ENCODE data around the gene SBF2.

Gene SBF2

GRCh38 chr11:10317151-10317755 lies 23.2 kb upstream of the SBF2 start:
- DNase-seq, result peak in 2 of 14 donors; percentile 9 to 15

GRCh38 chr11:10315083-10315482 lies 21.1 kb upstream of the SBF2 start:
- DNase-seq, result no peak

- DNase-seq, result no peak
These were observed 20.4 kb upstream of the SBF2 start for GRCh38 chr11:10314199-10315072.

DNA sequence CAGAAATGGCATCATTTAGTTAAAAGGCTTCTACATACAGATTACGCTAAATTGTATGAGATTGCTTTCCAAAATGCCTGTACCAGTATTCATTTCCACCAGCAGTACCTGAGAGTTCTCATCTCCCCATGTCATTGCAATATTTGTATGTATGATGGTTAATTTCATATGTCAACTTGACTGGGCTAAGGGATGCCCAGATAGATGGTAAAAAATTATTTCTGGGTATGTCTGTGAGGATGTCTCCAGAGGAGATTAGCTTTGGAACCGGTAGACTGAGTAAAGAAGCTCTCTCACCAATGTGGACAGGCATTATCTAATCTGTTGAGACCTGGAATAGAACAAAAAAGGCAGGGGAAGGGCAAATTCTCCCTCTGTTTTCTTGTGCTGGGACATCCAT lies 17.8 kb upstream of the SBF2 start:
- no peak for DNase-seq

DNA sequence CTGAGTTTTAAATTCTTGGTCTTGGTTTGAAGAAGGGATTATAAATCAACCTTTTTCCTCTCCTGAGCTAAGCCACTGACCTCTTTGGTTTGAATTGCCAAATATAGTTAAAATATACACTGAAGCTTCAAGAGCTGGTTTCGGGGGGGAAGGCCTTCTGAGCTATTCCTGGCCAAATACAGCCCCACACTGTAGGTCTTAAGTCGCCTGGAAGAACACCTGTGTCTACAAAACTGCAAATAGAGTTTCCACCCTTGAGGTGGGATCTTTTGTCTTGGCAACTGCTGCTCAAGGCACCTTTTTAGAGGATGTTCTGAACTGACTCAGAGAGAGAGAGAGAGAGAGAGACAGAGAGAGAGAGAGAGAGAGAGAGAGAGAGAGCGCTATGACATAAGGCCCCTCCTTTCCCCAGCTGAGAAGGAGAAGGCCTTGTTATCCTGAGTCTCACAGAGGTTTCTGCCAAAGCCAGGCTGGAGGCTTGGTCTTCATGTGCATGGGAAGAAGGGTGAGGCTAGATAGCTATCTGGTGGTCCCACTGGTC lies 16.4 kb upstream of the SBF2 start:
- DNase-seq, result no peak

DNA sequence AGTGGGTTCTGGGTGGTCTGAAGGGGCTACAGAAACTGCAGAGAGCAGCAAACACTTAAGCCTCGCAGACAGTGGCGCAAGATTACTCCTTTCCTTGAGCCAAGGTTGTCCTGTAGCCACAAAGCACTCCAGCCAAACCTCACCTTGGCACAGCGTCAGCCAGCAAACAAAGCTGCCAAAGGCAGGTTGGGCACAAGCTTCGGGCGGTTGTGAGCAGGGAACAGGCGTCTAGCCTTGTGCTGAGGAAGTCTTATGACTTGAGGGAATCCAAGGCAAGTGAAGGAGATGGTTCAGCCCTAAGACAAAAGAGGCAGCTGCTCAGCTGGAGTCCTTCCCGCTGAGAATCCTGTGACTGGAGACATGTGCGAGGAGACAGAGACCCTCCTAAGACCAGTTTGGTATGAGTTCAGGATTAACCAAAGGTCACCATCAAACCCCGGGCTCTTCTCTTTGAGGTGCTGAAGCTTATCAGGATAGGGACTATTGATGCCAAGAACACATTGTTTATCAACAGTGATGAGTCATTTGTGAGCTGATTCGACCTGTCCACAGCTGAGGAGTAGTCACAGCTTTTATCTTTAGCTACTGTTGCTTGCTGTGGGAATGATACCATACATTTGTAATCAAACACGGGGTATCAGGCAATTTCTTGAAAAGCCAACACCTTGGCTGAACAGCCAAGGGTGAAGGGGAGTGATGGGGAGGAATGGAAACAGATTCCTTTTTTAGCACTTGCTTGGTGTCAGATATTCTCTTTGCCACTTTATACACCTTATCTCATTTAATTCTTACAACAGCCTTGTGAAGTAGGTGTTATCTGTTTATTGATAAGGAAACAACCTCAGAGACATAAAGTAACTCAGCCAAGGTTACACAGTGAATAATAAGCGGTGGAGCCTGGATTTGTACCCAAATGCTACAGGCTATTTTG lies 15.4 kb upstream of the SBF2 start:
- DNase-seq, result peak in 10 of 14 donors; percentile 33 to 82 (median 52)

- no peak for DNase-seq
These were observed 14.4 kb upstream of the SBF2 start for GRCh38 chr11:10308201-10308954.

DNA sequence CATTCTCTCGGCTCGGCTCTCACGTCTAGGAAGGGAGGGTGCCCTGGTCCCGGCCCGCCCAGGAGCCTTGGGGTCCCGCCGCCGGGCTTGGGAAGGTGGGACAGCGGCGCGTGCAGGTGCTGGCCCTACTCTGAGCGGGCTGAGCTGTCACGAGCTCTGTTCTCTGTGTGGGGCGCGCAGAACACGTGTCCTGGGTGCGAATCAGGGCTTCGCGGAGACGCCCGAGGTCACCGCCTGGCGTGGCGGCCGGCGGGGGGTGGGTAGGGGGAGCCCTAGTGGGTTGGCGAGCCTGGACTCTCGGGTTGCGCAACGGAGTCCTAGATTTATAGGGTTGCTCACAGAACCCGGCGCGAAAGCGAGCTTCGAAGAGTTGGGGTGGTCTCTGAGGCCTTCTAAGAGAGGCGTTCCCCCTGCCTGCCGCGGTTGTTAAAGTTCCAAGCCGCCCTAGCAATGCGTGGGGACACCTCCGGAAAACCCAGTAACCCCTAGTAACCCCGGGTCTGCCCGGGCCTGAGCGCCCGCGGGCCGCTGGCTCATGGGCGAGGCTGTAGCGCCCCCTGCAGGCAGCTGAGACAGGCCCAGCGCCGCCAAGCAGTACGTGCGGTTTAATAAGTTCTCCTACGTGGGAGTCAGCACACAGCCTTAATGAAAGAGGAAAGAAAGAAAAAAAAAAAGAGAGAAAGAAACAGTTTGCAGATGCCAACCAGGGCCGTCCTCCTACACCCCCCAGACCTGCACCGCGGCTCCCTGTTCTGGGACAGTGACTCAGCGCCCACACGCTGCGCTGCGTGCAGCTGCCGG lies 13.6 kb upstream of the SBF2 start:
- DNase-seq, result peak in 12 of 14 donors; percentile 18 to 91 (median 78)

- no peak for DNase-seq
These were observed 13.0 kb upstream of the SBF2 start for GRCh38 chr11:10307022-10307399.

GRCh38 chr11:10305964-10306918 lies 12.2 kb upstream of the SBF2 start:
- DNase-seq, result peak in 2 of 14 donors; percentile 33 to 34

- peak in 1 of 14 donors; percentile 34 for DNase-seq
These were observed 11.4 kb upstream of the SBF2 start for GRCh38 chr11:10305262-10305963.

DNA sequence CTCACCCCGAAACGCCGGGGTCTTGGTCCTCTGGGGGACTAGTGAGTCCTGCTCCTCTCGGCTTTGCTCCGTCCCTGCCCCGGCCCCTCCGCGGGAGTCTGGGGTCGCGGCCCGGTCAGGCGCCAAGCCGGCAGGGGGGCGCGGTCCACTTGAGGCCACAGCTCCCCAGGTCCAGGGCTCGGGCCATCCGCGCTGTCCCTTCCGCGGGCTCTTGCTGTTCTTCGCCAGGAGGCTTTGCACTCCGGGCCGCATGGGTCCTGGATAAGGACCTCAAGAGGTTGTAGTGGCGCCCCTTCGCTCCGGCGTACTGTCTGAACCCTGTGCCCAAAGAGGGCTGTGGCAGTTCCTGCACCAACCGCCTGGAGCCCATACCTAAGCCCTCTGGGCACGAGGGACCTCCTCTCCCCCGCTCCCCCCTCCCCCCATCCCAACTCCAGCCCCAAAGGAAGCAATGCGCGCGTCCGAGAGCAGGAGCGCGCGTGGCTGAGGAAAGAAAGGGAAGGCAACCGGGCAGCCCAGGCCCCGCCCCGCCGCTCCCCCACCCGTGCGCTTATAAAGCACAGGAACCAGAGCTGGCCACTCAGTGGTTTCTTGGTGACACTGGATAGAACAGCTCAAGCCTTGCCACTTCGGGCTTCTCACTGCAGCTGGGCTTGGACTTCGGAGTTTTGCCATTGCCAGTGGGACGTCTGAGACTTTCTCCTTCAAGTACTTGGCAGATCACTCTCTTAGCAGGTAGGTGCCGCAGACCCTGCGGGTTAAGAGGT lies 10.7 kb upstream of the SBF2 start, which contains the start of gene ADM:
ADM (plus strand) TSS at position 579 of the 767 bp plus-strand sequence. CDS start 628 bp downstream, outside the sequence.
- DNase-seq, result peak in 13 of 14 donors; percentile 39 to 83 (median 66)

- DNase-seq, result peak in 3 of 14 donors; percentile 19 to 40 (median 31)
These were observed 9.7 kb upstream of the SBF2 start for GRCh38 chr11:10303558-10304363.

- DNase-seq, result peak in 12 of 14 donors; percentile 39 to 78 (median 67)
These were observed 8.9 kb upstream of the SBF2 start for GRCh38 chr11:10302744-10303557.

DNA sequence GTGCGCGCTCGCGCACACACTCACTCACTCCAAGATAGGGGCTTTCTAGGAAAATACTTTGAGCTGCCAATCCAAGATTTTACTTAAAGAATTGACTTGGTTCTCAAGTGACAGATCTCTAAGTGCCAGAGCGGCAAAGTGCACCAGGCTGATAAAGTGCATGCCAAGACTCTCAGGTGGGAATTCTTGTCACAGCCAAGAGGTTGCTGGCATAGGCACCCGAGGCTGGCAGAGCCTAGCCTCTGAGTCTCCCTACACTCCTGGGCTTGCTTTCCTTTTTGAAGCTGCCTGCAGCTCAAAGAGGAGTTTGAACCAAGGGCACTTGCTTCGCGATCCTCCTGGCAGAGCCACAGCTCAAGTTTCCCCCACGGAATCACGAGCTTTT lies 8.3 kb upstream of the SBF2 start:
- peak in 1 of 14 donors; percentile 63 for DNase-seq

Measured in C1 segment of cervical spinal cord (tissue), 14 donors.